Chondrocyte (in vitro differentiated cells): ENCODE measurements around the gene EFCC1. TPM values are rescaled to one million over a fixed set of nuclear protein-coding genes. Genes with fewer than 3 reads are reported as not detected.
A peak's percentile ranks its signal among the peaks of the same experiment; 100 is the strongest.

Experiments
- DNase-seq: peaks from one replicate; pipeline ENCODE4 v3.0.0; 2021; ENCODE audit warnings: mixed read lengths, low spot score
- H3K27ac Mint-ChIP-seq: one replicate; pipeline ENCODE4 v1.8.0; 2021; ENCODE audit warnings: mild to moderate bottlenecking, moderate library complexity, mixed read lengths; ENCODE audit not compliant: unreplicated experiment
- H3K27me3 Mint-ChIP-seq: 2 replicates; pipeline ENCODE4 v1.8.0; 2021; ENCODE audit warnings: low read depth, mixed read lengths
- H3K36me3 Mint-ChIP-seq: 2 replicates; pipeline ENCODE4 v1.8.0; 2021; ENCODE audit warnings: low read depth, mixed read lengths
- H3K4me1 Mint-ChIP-seq: 2 replicates; pipeline ENCODE4 v1.8.0; 2021; ENCODE audit warnings: low read depth, mild to moderate bottlenecking, mixed read lengths
- H3K4me3 Mint-ChIP-seq: one replicate; pipeline ENCODE4 v1.8.0; 2021; ENCODE audit warnings: mild to moderate bottlenecking, moderate library complexity, mixed read lengths; ENCODE audit not compliant: unreplicated experiment
- H3K9me3 Mint-ChIP-seq: 2 replicates; pipeline ENCODE4 v1.8.0; 2021; ENCODE audit warnings: low read depth, mixed read lengths
- total RNA-seq: library from RNA; stranded (reverse); gene quantifications from 3 replicates; pipeline ENCODE4 v1.2.1, GENCODE V29; 2021
- TF ChIP-seq, protein P1 (sequence below): fragments of 200-600 bp; sonication (generic); IDR thresholded peaks from 2 replicates; pipeline ENCODE4 v1.5.0; 2021; ENCODE audit warnings: antibody characterized with exemption, mild to moderate bottlenecking, moderate library complexity

The EFCC1 gene
- total RNA-seq, 1 donor from 2014 or later, result not detected

- Mint-ChIP-seq H3K4me1 (peaks cover 5% of the 10 kb centered on the region), H3K27ac (no peak overlapping the region), H3K4me3 (no peak overlapping the region), H3K27me3 (peaks cover 7% of the 10 kb centered on the region), H3K36me3 (no peaks in the 10 kb centered on the region), H3K9me3 (peaks cover 2% of the 10 kb centered on the region)
- TF ChIP-seq, protein P1, sequence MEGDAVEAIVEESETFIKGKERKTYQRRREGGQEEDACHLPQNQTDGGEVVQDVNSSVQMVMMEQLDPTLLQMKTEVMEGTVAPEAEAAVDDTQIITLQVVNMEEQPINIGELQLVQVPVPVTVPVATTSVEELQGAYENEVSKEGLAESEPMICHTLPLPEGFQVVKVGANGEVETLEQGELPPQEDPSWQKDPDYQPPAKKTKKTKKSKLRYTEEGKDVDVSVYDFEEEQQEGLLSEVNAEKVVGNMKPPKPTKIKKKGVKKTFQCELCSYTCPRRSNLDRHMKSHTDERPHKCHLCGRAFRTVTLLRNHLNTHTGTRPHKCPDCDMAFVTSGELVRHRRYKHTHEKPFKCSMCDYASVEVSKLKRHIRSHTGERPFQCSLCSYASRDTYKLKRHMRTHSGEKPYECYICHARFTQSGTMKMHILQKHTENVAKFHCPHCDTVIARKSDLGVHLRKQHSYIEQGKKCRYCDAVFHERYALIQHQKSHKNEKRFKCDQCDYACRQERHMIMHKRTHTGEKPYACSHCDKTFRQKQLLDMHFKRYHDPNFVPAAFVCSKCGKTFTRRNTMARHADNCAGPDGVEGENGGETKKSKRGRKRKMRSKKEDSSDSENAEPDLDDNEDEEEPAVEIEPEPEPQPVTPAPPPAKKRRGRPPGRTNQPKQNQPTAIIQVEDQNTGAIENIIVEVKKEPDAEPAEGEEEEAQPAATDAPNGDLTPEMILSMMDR, result no peak
- no peak for DNase-seq
Observed at GRCh38 chr3:129019266-129019665, 18.2 kb downstream of the EFCC1 start.

GRCh38 chr3:129020691-129021090, 19.6 kb downstream of the EFCC1 start:
- Mint-ChIP-seq H3K4me3 (no peak overlapping the region), H3K36me3 (no peaks in the 10 kb centered on the region), H3K27ac (no peak overlapping the region), H3K9me3 (peaks cover 2% of the 10 kb centered on the region), H3K27me3 (peaks cover 10% of the 10 kb centered on the region), H3K4me1 (peaks cover 4% of the 10 kb centered on the region)
- TF ChIP-seq, protein P1, result no peak
- DNase-seq, result peak; percentile 56

DNA sequence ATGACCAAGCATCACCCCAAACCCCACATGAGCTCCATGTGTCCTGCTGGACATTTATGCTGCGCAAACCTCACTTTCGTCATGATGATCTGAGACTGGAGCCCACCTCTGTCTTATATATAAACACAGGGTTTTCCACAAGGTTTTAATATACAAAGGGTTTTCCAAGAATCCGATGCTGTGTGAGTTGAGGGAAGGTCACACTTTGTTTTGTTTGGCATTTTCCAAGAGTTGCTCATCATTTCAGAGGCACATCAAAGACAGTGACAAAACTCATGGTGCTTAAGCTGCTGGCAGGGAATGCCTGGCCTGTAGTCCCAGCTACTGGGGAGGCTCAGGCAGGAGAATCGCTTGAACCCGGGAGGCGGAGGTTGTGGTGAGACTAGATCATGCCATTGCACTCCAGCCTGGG, 20.0 kb downstream of the EFCC1 start:
- Mint-ChIP-seq H3K4me1 (no peaks in the 10 kb centered on the region), H3K9me3 (peaks cover 2% of the 10 kb centered on the region), H3K27me3 (peaks cover 10% of the 10 kb centered on the region), H3K36me3 (no peaks in the 10 kb centered on the region), H3K4me3 (no peak overlapping the region), H3K27ac (no peak overlapping the region)
- peak; percentile 11 for DNase-seq
- TF ChIP-seq, protein P1, result no peak

- H3K9me3 Mint-ChIP-seq, result peaks cover 2% of the 10 kb centered on the region
- H3K4me3 Mint-ChIP-seq, result no peak overlapping the region
- peaks cover 7% of the 10 kb centered on the region for H3K4me1 Mint-ChIP-seq
- TF ChIP-seq, protein P1, result no peak
- no peaks in the 10 kb centered on the region for H3K36me3 Mint-ChIP-seq
- H3K27ac Mint-ChIP-seq, result no peak overlapping the region
- peaks cover 10% of the 10 kb centered on the region for H3K27me3 Mint-ChIP-seq
- peak; percentile 54 for DNase-seq
Observed at GRCh38 chr3:129022114-129023007, 21.3 kb downstream of the EFCC1 start.

GRCh38 chr3:129023008-129023358, 21.9 kb downstream of the EFCC1 start:
- Mint-ChIP-seq H3K9me3 (peaks cover 2% of the 10 kb centered on the region), H3K36me3 (no peaks in the 10 kb centered on the region), H3K27ac (no peak overlapping the region), H3K27me3 (peaks cover 10% of the 10 kb centered on the region), H3K4me3 (no peak overlapping the region), H3K4me1 (peaks cover 7% of the 10 kb centered on the region)
- TF ChIP-seq, protein P1, result no peak
- DNase-seq, result peak; percentile 1
